ENCODE results near the gene WBP1.
"Not testable (repeated sequence)": the region's sequence is repeated elsewhere in the genome, so short reads cannot be mapped to it uniquely, and the experiment has no call there.

Gene WBP1

DNA sequence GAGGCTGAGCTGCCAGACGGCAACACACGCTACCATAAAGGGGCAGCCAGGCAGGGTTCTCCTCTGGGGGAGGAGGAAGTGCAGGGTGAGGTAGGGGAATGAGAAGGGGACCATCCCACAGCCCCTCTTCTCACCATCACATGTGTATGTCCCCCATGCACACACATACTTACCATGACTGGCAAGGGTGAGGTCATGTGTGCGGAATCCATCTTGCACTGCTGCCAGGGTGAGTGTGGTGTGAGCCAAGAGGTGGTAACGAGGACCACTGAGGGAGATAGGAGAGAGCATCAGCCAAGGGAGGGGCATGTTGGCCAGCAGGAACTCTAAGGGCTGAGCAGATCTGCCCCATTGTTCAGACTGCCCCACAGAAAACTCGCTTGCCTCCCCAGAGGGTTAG is 29.6 kb upstream of the WBP1 start:
- DNase-seq, result no peak

DNA sequence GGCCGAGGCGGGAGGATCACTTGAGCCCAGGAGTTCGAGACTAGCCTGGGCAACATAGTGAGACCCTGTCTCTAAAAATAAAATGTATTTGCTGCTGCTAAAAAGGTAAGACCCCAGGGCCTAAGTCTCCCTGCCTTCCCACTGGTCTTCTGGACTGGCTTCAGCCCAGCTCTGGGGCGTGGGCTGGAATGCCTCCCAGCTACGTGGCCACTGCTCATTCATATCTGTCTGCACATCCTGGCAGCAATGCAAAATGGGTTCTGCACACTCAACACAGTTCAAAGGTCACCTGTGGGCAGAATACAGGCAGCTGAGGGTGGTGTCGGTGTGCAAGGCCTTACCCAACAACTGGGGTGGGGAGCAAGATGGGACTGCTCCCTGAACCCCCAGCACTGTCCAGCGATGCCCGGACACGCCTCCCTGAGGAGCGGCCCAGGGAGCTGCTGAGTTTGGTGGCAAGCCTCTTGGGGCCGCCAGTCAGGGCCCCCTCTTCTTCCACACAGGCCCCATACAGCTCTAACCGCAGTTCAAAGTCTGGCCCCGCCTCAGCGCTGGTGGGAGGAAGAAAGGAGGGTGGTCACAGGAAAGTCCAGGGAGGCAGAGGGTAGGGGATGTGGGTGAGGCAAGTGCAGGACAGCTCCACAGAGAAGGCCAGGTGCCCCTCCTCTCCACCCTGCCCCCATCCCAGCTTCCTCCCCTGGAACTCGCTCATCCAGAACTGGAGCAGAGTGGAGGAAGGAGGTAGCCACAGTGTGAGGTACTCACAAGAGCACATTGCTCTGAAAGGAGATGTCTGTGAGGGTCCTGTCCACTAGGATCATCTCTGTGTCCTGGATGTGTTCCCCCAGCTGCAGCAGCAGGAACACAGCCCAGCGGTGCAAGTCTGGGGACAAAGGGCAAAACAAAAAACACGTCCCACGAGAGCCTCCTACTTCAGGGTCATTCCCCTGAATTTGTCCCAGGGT is 28.5 kb upstream of the WBP1 start:
- no peak for DNase-seq

DNA sequence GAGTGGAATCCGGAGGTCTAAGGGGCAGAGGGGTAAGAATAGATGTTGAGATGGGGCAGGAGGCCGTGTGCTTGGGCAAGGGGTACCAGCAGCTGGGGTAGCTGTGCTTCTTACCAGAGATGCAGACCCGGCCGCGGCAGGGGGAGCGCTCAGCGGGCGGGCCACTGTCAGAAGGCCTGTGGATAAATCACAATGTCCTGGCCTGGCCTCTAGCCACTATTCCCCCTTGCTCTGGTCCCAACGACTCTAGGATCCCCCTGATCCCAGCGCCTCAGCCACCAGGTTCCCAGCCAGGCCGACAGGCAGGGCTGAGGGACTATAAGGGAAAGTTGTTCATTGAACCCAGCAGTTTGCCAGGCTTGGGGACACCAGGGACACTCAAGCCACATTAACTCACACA is 27.7 kb upstream of the WBP1 start:
- no peak for DNase-seq

DNA sequence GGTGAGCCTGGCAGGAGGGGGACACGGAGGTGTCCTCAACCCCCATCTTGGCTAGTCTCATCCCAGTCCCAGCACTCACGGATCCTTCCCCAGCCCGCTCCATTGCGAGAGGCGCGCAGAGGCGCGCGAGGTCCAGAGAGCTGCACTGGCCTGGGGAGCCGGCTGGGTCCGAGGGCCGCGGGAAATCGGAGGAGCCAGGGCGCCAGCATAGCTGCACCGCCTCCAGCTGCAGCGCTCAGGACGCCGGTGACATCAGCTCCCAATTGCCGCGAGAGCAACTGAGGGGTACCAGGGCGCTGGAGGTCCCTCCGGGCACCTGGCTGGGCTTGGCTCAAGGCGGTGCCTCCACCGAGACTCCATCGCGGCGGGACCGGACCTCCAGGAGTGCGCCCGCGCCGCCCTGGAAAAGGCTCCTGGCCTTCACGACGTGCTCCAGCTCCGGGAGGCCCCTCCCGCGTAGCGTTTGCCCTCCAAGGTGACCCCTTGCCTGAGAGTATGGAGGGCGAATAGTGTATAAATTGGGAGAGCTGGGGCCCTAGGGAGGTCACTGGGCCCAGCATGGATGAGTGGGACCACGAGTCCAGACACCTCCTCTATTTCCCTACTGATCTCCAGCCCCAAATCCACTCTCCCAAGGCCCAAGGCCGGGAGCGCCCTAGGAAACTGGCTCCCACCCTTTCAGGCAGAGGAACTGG is 22.0 kb upstream of the WBP1 start:
- DNase-seq, result no peak

DNA sequence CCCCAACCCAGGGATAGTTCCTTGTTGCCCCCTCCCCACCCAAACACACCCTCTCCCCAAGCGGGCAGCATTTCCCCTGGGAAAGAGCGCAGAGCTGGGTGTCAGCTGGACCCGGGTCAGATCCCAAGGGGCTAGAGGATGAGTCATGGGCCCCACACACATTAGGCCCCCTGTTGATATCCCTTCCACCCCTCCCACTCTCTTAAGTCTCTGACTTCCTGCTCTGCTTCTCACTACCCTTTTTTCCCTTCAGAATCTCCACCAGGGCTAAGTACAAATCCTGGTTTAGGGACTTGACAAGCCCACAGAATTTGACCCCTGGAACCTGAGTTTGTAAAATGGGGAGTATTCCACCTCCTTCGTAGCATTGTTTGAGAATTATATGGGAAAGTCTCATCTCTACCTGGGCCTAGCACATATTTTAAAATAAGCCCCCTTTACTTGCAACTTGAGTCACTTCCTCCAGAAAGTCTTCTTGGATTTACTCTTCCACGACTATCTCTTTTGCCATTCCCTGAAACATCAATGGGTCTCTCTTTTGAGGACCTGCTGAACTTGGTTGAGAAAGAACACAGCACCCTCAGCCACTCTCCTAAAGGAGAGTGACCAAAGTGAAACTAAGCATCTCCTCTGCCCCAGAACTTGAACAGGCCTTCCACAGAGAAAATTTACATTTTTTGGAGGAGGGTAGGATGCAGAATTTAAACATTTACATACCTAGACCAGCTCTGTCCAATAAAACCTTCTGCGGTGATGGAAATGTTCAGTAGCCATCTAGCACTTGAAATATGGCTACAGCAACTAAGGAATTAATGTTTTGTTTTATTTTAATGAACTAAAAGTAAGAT is 21.2 kb upstream of the WBP1 start:
- DNase-seq, result no peak

DNA sequence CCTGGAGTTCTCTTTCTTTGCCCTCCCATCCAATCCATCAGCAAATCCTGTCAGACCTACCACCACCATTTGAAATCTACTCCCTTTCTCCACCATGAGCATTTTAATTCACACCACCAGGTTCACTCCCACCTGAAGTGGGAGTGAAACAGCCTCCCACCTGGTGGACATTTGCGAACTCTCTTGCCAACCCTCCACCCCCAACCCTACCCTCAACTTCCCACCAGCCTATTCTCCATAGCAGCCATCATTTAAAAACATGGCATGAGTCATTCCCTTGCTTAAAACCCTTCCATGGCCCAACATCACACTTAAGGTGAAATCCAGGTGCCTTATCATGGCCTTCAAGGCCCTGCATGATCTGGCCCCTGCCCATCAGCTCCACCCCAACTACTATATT is 20.0 kb upstream of the WBP1 start:
- no peak for DNase-seq

DNA sequence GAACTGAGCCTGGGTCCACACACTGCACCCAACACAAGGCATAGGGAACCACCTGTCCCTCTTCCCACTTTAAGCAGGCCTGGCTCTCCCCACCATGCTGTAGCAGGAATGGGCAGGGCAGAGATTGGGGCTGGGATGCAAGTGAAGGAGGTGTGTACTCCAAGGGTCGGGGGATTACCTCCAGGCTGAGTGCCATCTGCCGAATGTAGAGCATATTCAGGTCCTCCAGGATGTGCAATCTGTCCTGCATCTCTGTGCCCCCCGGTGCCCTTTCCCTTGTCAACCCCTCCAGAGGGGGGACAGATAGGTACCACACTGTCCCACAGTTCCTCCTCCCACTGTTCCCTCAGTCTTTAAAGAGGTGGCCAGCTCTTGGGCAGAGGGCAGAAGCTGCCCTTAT is 18.9 kb upstream of the WBP1 start:
- DNase-seq, result no peak

DNA sequence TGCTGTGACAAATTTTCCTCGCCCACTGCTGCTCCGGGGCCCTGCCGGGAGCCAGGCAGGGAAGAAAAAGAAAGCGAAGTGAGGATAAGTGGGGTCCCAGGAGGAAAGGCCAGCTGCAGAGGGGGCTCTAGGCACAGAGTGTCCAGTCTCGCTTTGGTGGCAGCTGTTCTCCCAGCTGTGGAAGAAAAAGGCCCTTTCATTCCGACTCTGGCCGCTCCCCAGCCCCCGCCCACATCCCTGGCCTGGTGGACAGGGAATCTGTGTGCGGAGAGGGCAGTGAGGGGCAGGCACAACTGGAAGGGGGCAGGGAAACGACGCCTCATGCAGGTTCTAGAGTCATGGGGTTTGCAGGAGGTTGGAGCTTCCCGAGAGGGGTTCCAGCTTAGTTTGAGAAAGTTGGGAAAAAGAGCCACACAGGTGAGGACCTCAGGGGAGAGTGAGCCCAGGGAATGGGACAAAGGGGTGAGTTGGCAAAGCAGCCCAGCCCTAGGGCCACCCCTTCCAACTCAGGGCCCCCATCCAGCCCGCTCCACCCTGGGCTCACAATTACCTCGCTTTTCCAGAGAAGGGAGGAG is 18.3 kb upstream of the WBP1 start:
- no peak for DNase-seq

DNA sequence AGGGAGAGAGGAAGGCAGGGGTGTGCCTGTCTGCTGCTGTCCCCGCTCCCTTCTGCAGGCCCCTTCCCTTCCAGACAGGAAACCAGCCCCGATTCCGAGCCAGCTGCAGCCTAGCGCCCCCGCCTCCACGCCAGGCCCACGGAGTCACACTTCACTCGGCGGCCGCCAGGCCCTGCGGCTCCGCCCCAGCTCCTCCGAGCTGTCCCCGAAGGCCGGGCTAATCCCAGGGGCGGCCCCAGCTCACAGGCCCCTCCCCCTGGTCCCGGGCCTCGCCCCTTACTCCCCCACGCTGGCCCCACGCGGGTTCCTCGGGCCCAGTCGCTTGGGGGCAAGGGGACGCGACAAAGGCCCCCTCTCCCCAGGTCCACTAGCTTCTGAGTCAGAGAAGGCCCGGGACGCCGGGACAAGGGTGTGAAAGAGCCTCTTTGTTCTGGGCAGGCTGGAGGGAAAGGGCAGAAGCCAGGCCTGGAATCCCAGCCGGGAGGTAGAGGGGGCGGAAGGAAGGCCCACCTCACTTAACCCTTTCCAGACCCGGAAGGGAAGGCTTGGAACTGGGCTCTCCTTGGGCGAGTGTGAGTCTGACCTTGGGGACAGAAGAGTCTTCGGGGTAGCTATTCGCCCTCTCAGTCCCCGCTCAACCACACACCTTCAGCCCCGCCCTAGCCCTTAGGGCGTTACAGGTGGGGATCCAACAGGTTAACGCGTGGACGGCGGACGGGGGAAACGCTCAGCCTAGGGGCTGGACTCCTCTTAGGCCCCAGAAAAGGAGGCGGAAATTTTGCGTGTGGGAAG is 17.7 kb upstream of the WBP1 start:
- peak; percentile 67 to 75 for DNase-seq

DNA sequence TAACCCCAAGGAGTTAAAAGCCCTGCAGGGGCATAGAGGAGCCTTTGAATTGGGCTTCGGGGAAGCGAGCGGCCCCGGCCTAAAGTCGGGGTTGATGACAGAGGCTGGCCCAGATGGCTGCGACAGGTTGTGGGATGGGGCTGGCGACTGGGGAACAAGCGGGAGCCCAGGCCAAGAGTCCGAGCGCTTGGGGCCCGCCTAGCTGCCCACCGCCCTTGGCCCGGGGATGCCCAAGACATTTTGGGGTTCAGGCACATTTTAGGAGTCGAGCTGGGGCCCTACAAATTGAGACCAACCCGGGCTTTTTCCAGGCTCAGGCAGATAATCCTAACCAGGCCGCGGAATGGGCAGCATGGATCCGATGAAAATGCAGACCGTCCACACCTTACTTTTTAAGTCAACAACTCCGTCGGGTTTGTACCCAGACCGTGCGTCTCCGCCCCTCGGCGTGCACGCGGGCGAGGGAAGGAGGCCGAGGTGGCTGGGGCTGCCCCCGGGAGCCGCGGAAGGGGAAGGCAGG is 17.0 kb upstream of the WBP1 start:
- no peak for DNase-seq

DNA sequence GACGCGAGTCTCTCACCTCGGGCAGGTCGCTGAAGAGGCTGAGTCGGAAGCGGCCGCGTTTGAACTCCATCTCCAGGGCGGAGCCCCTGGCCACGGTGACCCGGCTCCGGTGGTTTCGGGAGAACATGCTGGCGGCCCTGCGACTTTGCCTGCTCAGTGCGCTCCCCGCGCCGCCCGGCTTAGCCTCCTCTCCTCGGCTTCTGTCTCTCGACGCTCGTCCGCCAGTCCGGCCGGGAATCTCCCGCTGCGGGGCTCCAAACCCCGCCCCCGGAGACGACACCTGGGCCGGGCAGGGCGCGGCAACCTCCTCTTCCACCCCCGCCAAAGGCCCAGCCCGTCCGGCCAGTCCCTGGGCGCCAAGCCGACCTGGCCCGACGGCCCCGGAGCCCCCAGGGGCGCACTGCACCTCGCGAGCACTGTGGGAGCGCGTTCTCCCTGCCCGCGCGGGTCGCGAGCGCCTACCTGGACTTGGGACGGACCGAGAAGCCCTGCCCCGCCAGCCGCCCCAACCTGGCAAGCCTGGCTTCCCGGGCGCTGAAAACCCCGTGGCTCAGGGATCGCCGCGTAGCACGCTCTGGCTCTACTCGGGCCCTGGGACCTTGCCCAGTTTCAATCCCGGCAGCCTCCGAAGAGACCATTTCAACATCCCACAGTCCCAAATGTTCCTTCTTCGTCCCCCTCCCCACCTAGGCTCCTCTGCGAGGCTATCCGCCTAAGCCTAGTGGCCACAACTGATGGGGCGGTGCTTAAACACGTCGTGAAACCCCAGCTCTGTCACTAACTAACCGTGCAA is 16.4 kb upstream of the WBP1 start, which contains the start of gene RTKN:
Gene RTKN, minus strand, starts transcription at position 248 of the 793 bp plus-strand sequence. Its CDS starts 121 bp downstream, at position 127.
- peak; percentile 52 to 61 for DNase-seq

DNA sequence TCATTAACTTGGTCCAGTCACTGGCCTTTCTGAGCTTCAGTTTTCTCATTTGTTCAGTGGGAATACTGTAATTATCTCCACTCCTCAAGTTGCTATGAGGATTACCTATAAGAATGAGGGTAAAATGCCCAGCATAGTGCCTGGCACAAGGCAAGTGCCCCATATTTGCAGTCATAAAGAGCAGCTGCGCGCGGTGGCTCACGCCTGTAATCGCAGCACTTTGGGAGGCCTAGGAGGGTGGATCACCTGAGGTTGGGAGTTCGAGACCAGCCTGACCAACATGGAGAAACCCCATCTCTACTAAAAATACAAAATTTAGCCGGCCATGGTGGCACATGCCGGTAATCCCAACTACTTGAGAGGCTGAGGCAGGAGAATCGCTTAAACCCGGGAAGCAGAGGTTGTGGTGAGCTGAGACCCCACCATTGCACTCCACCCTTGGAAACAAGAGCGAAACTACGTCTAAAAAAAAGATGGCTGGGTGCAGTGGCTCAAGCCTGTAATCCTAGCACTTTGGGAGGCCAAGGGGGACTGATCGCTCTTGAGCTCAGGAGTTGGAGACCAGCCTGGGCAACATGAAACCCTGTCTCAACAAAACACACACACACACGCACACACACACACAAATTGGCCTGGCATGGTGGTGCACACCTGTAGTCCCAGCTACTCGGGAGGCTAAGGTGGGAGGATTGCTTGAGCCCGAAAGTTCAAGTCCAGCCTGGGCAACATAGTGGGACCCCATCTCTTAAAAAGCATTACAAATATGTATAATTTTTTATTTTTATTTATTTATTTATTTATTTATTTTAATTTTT is 15.5 kb upstream of the WBP1 start:
- DNase-seq, result not testable (repeated sequence)

DNA sequence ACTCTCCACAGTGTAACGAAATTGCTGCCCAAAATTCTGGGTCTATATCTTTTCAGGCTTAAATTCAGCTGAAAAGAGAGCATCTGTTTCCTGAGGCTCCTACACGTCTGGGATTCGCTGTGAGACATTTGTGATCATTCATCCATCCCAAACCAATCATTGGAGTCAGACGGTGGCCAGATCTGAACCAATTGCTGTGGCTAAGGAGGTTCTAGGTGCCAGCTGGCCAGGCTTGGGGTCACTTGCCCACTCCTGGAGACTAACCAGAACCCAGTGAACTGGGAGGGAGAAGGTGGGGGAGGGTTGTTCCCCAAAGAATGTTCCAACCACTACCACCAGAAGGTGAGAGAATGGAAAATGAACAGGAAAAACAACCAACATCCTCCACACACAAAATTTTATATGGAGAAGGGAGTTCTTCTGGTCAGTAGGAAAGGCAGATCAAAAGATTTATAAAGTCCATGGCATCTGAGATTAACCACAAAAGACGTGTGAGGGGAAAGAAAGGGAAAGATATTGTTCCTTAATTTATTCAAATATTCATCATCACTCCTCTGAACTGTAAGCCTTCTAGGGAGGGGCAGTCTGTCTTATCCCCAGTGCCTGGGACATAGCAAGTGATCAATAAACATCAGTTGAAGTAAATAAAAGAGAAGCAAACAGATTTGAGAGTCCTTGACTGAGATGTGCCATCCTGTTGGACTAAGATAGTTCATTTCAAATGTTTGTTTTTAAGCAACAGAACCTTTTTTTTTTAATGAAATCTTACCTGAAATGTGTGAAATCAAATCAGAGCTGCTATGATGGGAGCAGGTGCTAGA is 13.5 kb upstream of the WBP1 start:
- no peak for DNase-seq

DNA sequence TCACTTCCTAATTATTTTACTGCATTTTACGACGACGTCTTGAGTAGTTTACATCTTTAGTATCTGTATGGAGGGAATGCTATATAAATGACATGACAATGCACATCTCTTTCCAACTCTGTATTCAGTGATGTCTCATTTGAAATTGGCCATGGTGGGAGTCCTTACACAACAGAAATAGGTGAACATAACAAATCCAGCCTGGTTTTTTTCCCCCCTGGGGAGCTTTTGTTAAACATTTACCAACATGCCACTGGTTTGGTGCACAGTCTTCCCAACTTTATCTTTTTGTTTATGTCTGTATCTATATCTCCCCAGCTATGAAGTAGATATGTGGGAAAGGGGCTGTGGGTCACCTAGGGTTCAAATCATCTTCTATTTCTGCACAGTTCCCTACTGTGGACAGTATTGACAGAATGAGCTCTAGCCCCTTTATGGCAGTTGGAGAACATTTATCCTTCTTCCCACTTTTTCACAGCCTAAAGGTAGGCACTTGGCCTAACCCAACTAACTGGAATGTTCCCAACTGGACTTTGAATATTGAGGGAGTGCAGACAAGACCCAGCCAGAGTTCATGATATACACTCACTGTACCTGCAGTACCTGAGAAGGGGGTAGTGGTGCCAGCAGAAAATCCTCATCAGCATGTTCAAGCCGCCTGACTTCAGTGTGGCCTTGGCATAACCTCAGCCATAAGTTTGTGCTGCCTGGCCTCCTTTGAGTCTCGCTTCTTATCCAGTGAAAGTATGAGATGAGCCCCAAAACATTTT is 10.8 kb upstream of the WBP1 start:
- no peak for DNase-seq

DNA sequence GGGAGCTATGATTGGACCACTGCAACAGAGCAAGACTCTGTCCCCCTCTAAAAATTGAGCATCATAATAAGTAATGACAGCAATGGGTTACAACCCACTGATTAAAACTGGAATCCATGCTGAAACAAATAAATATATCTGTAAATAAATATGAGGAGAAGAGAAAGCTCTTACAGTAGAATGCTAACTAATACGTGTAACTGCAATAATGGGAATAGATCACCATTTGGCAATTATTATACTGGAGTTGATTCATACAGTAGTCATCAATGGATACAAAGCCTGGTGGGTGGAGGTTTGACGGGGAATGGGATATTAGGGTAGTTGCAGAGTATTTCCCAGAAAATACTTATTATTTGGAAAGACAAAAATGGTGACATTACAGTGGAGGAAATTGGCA is 9.5 kb upstream of the WBP1 start:
- no peak for DNase-seq

DNA sequence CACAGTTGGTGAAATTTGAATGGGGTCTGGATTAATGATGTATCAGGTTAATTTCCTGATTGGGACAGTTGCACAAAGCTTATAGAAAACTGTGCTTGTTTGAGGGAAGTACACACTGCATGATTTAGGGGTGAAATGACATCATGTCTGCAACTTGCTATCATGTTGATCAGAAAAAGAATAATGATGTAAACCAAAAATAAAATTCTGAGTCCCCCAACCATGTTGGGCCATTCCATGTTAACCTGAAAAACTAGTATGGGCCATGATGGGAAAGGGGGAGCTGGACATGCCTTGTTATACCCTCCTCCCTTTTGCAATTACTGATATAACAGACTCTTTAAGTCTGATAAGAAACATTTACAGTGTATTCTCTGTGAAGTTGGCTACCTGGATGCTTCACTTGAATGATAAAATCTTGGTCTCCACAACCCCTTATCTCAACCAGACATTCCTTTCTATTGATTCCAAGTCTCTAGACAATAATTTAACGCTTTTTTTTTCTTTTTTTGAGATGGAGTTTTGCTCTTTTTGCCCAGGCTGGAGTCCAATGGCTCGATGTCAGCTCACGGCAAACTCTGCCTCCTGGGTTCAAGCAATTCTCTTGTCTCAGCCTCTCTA is 7.6 kb upstream of the WBP1 start:
- DNase-seq, result no peak

DNA sequence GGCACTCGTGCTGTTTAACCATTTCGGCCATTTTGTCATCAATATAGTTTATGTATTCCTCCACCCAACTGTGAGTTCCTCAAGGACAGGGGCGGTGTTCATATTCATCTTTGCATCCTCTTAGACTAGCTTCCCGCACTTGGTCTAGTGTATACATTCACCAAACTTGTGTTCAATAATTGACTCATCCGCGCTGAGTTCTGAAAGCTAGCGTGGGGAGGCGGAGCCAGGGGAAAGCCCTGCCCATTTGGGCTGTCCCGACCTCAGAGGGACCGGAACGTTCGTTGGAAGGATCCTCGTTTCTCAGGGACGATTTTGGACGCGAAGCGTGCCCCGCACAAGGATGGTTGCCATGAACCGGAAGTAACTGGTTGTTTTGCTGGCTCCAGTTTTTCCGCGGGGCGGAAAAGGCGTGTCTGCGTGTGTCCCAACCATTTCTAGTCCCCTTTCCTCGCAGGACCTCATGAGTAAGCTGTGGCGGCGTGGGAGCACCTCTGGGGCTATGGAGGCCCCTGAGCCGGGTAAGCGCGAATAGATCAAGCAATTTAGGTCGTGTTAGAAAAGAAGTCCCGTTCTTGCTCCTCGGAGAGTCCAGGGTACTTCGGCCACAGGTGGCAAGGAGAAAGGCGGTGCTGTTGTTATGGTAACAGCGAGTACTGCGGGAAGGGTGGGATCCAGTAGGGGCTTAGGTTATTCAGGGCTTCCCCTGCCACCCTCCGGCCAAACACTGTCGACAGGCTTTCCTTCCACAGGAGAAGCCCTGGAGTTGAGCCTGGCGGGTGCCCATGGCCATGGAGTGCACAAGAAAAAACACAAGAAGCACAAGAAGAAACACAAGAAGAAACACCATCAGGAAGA is 3.4 kb upstream of the WBP1 start, which contains the start of gene INO80B:
Gene INO80B, plus strand, starts transcription at position 434 of the 858 bp plus-strand sequence. Its CDS starts 30 bp downstream, at position 464.
- DNase-seq, result peak; percentile 99

All from activated T-cell treated with anti-CD3 and anti-CD28 coated beads, Interleukin-2, amount 50 U/mL, for 48 hours (primary cell).